Karpas-422 (cell line): Measurements from ENCODE around the gene TBC1D8B. TPM values are rescaled to one million over a fixed set of nuclear protein-coding genes. Genes with fewer than 3 reads are reported as not detected.
A peak's percentile ranks its signal among the peaks of the same experiment; 100 is the strongest.

Experiments
- DNase-seq: peaks from one replicate; pipeline ENCODE4 v3.0.0-alpha.2; 2015
- H2AFZ ChIP-seq: fragments of 200-600 bp; sonication (generic); 2 replicates; pipeline ENCODE4 v1.6.1; 2014; ENCODE audit warnings: antibody characterized with exemption, low read length, mixed read lengths
- H3K27ac ChIP-seq: fragments of 200-600 bp; sonication (generic); 2 replicates; pipeline ENCODE4 v1.5.1; 2014; ENCODE audit warnings: mild to moderate bottlenecking, low read length, moderate library complexity
- H3K27me3 ChIP-seq: fragments of 200-600 bp; sonication (generic); 2 replicates; pipeline ENCODE4 v1.6.1; 2014; ENCODE audit warnings: low read length, mixed read lengths
- H3K36me3 ChIP-seq: fragments of 200-600 bp; sonication (generic); 2 replicates; pipeline ENCODE4 v1.6.1; 2014; ENCODE audit warnings: low read length, mixed read lengths; ENCODE audit not compliant: insufficient read depth
- H3K4me1 ChIP-seq: fragments of 200-600 bp; sonication (generic); 2 replicates; pipeline ENCODE4 v1.6.1; 2014; ENCODE audit warnings: mild to moderate bottlenecking, low read length, mixed read lengths
- H3K4me2 ChIP-seq: fragments of 200-600 bp; sonication (generic); 2 replicates; pipeline ENCODE4 v1.6.1; 2014; ENCODE audit warnings: low read length, low read depth, mild to moderate bottlenecking; ENCODE audit not compliant: poor library complexity, severe bottlenecking
- H3K4me3 ChIP-seq: fragments of 200-600 bp; sonication (generic); 2 replicates; pipeline ENCODE4 v1.5.1; 2014; ENCODE audit warnings: mild to moderate bottlenecking, antibody characterized with exemption, low read length, mixed read lengths
- H3K79me2 ChIP-seq: fragments of 200-600 bp; sonication (generic); 2 replicates; pipeline ENCODE4 v1.6.1; 2014; ENCODE audit warnings: mild to moderate bottlenecking, low read length, mixed read lengths
- H3K9ac ChIP-seq: fragments of 200-600 bp; sonication (generic); 2 replicates; pipeline ENCODE4 v1.6.0; 2014; ENCODE audit warnings: low read length
- H3K9me2 ChIP-seq: fragments of 200-600 bp; sonication (generic), shearing (Covaris generic); replicated peaks from 2 replicates; pipeline ENCODE4 v1.6.0; 2014; ENCODE audit warnings: mild to moderate bottlenecking, low read length, moderate library complexity; ENCODE audit not compliant: insufficient read depth
- H3K9me3 ChIP-seq: fragments of 300-700, 200-600 bp; sonication (generic); 2 replicates; pipeline ENCODE4 v1.6.1; 2014; ENCODE audit warnings: low read length, mixed read lengths
- H4K20me1 ChIP-seq: fragments of 200-600 bp; sonication (generic); 2 replicates; pipeline ENCODE4 v1.6.1; 2014; ENCODE audit warnings: mild to moderate bottlenecking, antibody characterized with exemption, low read length, low read depth; ENCODE audit not compliant: insufficient read depth
- total RNA-seq: library from RNA; depleted of rRNA; stranded (reverse); fragments of >200 nt; shearing (Covaris generic); gene quantifications from 2 replicates; pipeline ENCODE4 v1.2.3, GENCODE V29; 2014; ENCODE audit warnings: low replicate concordance

Gene TBC1D8B
- total RNA-seq, 1 experiment from 2014 or later: not detected

- no peak overlapping the region for H2AFZ ChIP-seq
These were observed 87.0 kb downstream of the TBC1D8B start for GRCh38 chrX:106889468-106889867.

GRCh38 chrX:106891762-106892460, 89.4 kb downstream of the TBC1D8B start:
- H3K36me3 ChIP-seq: no peaks in the 10 kb centered on the region
- no peak overlapping the region for H2AFZ ChIP-seq
- no peak overlapping the region for H3K27ac ChIP-seq
- DNase-seq: no peak
- no peaks in the 10 kb centered on the region for H3K79me2 ChIP-seq
- H3K4me2 ChIP-seq: no peak overlapping the region
- no peaks in the 10 kb centered on the region for H3K9me3 ChIP-seq
- no peak overlapping the region for H3K9ac ChIP-seq
- H3K9me2 ChIP-seq: no peaks in the 10 kb centered on the region
- no peaks in the 10 kb centered on the region for H3K4me1 ChIP-seq
- no peaks in the 10 kb centered on the region for H4K20me1 ChIP-seq
- no peaks in the 10 kb centered on the region for H3K27me3 ChIP-seq
- no peak overlapping the region for H3K4me3 ChIP-seq

More at GRCh38 chrX:106889468-106889867, 87.0 kb downstream of the TBC1D8B start:
- no peaks in the 10 kb centered on the region for H3K79me2 ChIP-seq
- H3K9me2 ChIP-seq: no peaks in the 10 kb centered on the region
- H3K4me3 ChIP-seq: no peak overlapping the region
- H3K27me3 ChIP-seq: no peaks in the 10 kb centered on the region
- no peak overlapping the region for H3K4me2 ChIP-seq
- no peaks in the 10 kb centered on the region for H3K36me3 ChIP-seq
- no peaks in the 10 kb centered on the region for H3K4me1 ChIP-seq
- no peak for DNase-seq
- H4K20me1 ChIP-seq: no peaks in the 10 kb centered on the region
- no peak overlapping the region for H3K27ac ChIP-seq
- no peak overlapping the region for H3K9ac ChIP-seq
- no peaks in the 10 kb centered on the region for H3K9me3 ChIP-seq

- Histone ChIP-seq H3K36me3 (no peaks in the 10 kb centered on the region), H3K4me2 (no peak overlapping the region), H3K9me2 (no peaks in the 10 kb centered on the region), H3K79me2 (no peaks in the 10 kb centered on the region), H3K9ac (no peak overlapping the region), H3K27me3 (no peaks in the 10 kb centered on the region), H3K27ac (no peak overlapping the region), H3K4me1 (no peaks in the 10 kb centered on the region), H3K9me3 (no peaks in the 10 kb centered on the region), H3K4me3 (no peak overlapping the region), H4K20me1 (no peaks in the 10 kb centered on the region), H2AFZ (no peak overlapping the region; the same call in 1 of the 2 replicates)
- peak; percentile 89 for DNase-seq
These were observed 92.0 kb downstream of the TBC1D8B start for GRCh38 chrX:106894392-106894909.

GRCh38 chrX:106894978-106895452, 92.5 kb downstream of the TBC1D8B start:
- no peak overlapping the region for H3K4me2 ChIP-seq

GRCh38 chrX:106897259-106897658, 94.8 kb downstream of the TBC1D8B start:
- H2AFZ ChIP-seq: no peak overlapping the region
- no peaks in the 10 kb centered on the region for H3K27me3 ChIP-seq
- no peaks in the 10 kb centered on the region for H4K20me1 ChIP-seq
- no peak overlapping the region for H3K4me3 ChIP-seq
- no peak overlapping the region for H3K27ac ChIP-seq
- H3K4me1 ChIP-seq: no peaks in the 10 kb centered on the region
- H3K79me2 ChIP-seq: no peaks in the 10 kb centered on the region
- no peak overlapping the region for H3K4me2 ChIP-seq
- DNase-seq: no peak
- H3K9ac ChIP-seq: no peak overlapping the region
- H3K9me3 ChIP-seq: no peaks in the 10 kb centered on the region
- H3K9me2 ChIP-seq: no peaks in the 10 kb centered on the region
- no peaks in the 10 kb centered on the region for H3K36me3 ChIP-seq

More at GRCh38 chrX:106894978-106895452, 92.5 kb downstream of the TBC1D8B start:
- Histone ChIP-seq H3K9me2 (no peaks in the 10 kb centered on the region), H3K4me1 (no peaks in the 10 kb centered on the region), H3K27me3 (no peaks in the 10 kb centered on the region), H3K4me3 (no peak overlapping the region), H3K9ac (no peak overlapping the region), H3K27ac (no peak overlapping the region), H3K9me3 (no peaks in the 10 kb centered on the region), H3K36me3 (no peaks in the 10 kb centered on the region), H4K20me1 (no peaks in the 10 kb centered on the region), H3K79me2 (no peaks in the 10 kb centered on the region), H2AFZ (no peak overlapping the region)
- no peak for DNase-seq

GRCh38 chrX:106898462-106898861, 96.0 kb downstream of the TBC1D8B start:
- no peaks in the 10 kb centered on the region for H3K9me3 ChIP-seq
- H3K36me3 ChIP-seq: no peaks in the 10 kb centered on the region
- H3K4me2 ChIP-seq: no peak overlapping the region
- no peaks in the 10 kb centered on the region for H3K9me2 ChIP-seq
- H4K20me1 ChIP-seq: no peaks in the 10 kb centered on the region
- H3K9ac ChIP-seq: no peak overlapping the region
- peaks cover 11% of the 10 kb centered on the region for H3K4me1 ChIP-seq
- no peaks in the 10 kb centered on the region for H3K79me2 ChIP-seq
- H3K27ac ChIP-seq: no peak overlapping the region
- H2AFZ ChIP-seq: no peak overlapping the region
- peak; percentile 82 for DNase-seq
- H3K4me3 ChIP-seq: no peak overlapping the region
- H3K27me3 ChIP-seq: no peaks in the 10 kb centered on the region

- Histone ChIP-seq H3K4me1 (peaks cover 16% of the 10 kb centered on the region), H3K36me3 (no peaks in the 10 kb centered on the region), H2AFZ (no peak overlapping the region), H3K9me3 (no peaks in the 10 kb centered on the region), H4K20me1 (no peaks in the 10 kb centered on the region), H3K4me2 (no peak overlapping the region), H3K9me2 (no peaks in the 10 kb centered on the region), H3K27me3 (no peaks in the 10 kb centered on the region), H3K9ac (no peak overlapping the region), H3K79me2 (no peaks in the 10 kb centered on the region), H3K4me3 (no peak overlapping the region), H3K27ac (no peak overlapping the region)
- DNase-seq: no peak
These were observed 96.8 kb downstream of the TBC1D8B start for GRCh38 chrX:106899276-106899675.

- H3K36me3 ChIP-seq: no peaks in the 10 kb centered on the region
- no peaks in the 10 kb centered on the region for H3K79me2 ChIP-seq
- H4K20me1 ChIP-seq: no peaks in the 10 kb centered on the region
- H3K27me3 ChIP-seq: no peaks in the 10 kb centered on the region
- H3K9me2 ChIP-seq: no peaks in the 10 kb centered on the region
- no peak overlapping the region for H2AFZ ChIP-seq
- no peak overlapping the region for H3K4me3 ChIP-seq
- H3K27ac ChIP-seq: no peak overlapping the region
- no peak overlapping the region for H3K4me2 ChIP-seq
- no peak overlapping the region for H3K9ac ChIP-seq
- peaks cover 16% of the 10 kb centered on the region for H3K4me1 ChIP-seq
- H3K9me3 ChIP-seq: no peaks in the 10 kb centered on the region
- no peak for DNase-seq
These were observed 97.4 kb downstream of the TBC1D8B start for GRCh38 chrX:106899841-106900240.
